ENCODE data around the gene CDC42SE1. TPM values are rescaled to one million over a fixed set of nuclear protein-coding genes. Genes with fewer than 3 reads are reported as not detected.

CDC42SE1 gene
- total RNA-seq, 2 experiments from 2014 or later = 86.5 to 92.8 TPM

DNA sequence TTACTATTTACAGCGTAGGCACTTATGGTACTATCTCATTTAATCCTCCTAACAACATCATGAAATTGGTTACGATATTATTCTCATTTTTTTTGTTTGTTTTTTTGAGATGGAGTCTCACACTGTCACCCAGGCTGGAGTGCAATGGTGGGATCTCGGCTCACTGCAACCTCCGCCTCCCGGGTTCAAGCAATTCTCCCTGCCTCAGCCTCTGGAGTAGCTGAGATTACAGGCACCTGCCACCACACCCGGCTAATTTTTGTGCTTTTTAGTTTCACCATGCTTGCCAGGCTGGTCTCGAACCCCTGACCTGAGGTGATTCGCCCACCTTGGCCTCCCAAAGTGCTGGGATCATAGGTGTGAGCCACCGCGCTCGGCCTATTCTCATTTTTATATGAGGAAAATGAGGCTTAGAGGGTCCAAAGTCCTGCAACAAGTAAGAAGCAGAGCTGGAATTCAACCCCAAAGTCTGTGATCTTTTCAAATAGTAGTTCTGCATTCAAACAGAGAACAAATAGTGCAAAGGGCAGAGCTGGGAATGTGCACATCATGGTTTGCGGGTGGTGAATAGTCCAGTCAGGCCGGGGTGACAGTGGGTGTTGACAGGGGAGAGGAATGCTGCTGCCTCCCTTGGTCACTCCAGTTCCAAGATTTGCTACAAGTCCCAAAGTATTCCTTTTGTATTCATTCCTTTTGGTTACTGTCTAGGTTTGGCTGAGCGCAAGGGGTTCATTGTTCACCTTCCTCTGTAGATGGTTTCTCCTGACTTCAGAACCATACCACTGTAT lies 46.5 kb downstream of the CDC42SE1 start:
- H3K27ac Mint-ChIP-seq = no peak overlapping the region
- ChIA-PET POLR2A (interaction anchor here (0.7 kb wide), 1 partner anchor 18 kb away, joined by 3 read pairs; no protein-coding TSS in a partner anchor), CTCF (interaction anchor here (0.7 to 3.9 kb wide), 7 partner anchors 11 to 628 kb away, joined by 3 to 14 read pairs (median 5); partner anchors contain the start of gene TNFAIP8L2)
- H3K27me3 Mint-ChIP-seq = no peaks in the 10 kb centered on the region
- H3K4me1 Mint-ChIP-seq (ENCODE audit: low read depth) = peaks cover 38% of the 10 kb centered on the region
- ATAC-seq (no peak), DNase-seq (no peak)
- no peak overlapping the region for H3K4me3 Mint-ChIP-seq
- TF ChIP-seq, protein P1, sequence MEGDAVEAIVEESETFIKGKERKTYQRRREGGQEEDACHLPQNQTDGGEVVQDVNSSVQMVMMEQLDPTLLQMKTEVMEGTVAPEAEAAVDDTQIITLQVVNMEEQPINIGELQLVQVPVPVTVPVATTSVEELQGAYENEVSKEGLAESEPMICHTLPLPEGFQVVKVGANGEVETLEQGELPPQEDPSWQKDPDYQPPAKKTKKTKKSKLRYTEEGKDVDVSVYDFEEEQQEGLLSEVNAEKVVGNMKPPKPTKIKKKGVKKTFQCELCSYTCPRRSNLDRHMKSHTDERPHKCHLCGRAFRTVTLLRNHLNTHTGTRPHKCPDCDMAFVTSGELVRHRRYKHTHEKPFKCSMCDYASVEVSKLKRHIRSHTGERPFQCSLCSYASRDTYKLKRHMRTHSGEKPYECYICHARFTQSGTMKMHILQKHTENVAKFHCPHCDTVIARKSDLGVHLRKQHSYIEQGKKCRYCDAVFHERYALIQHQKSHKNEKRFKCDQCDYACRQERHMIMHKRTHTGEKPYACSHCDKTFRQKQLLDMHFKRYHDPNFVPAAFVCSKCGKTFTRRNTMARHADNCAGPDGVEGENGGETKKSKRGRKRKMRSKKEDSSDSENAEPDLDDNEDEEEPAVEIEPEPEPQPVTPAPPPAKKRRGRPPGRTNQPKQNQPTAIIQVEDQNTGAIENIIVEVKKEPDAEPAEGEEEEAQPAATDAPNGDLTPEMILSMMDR (IDR thresholded peaks at IDR 0.05) = no peak
- peaks cover 3% of the 10 kb centered on the region for H3K36me3 Mint-ChIP-seq (ENCODE audit: low read depth)
- no peaks in the 10 kb centered on the region for H3K9me3 Mint-ChIP-seq
- intact Hi-C loops (cut with micrococcal nuclease) = no loop called here

DNA sequence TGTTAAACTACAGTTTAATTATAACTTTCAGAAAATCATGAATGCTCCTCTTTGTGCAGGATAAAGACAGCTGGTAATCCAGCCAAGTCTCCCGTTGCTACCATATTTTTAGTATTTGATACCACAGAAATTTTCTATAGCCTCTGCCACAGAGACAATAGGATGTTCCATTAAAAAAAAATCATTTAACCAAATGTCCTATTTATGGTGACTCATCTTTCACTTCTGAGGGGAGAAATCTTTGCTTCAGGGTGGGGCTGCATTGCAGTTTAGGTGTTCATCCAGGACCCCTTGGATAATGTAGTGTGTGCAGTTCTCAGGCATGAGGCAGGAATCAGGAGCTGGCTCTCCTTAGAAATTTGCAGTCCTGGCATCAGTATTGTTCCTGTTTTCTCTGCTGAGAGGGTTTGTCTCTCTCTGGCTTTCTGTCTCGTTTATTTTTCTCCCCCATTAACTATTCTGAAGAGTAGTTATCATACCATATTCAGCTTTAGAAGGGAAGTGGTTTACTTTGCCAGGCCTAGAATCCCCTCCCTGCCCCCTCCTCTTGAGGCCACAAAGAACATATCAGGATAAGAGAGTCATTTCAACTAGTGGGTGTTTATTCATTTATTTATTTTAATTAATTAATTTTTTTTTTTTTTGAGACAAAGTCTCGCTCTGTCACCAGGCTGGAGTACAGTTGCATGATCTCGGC lies 48.1 kb downstream of the CDC42SE1 start:
- Mint-ChIP-seq H3K27me3 (no peaks in the 10 kb centered on the region), H3K4me1 (ENCODE audit: low read depth) (peaks cover 54% of the 10 kb centered on the region), H3K9me3 (no peaks in the 10 kb centered on the region), H3K27ac (peak overlapping the region; percentile 59), H3K4me3 (no peak overlapping the region), H3K36me3 (ENCODE audit: low read depth) (peaks cover 3% of the 10 kb centered on the region)
- ChIA-PET CTCF (interaction anchor here (0.6 to 3.9 kb wide), 8 partner anchors 9 to 270 kb away, joined by 3 to 18 read pairs (median 4); partner anchors contain the start of genes C1orf56 and TNFAIP8L2), POLR2A (interaction anchor here (0.6 to 1.6 kb wide), 5 partner anchors 9 to 238 kb away, joined by 3 to 5 read pairs (median 3); no protein-coding TSS in a partner anchor)
- intact Hi-C loops (cut with micrococcal nuclease) = no loop called here
- ATAC-seq (no peak), DNase-seq (no peak)
- TF ChIP-seq, protein P1 (IDR thresholded peaks at IDR 0.05) = no peak

DNA sequence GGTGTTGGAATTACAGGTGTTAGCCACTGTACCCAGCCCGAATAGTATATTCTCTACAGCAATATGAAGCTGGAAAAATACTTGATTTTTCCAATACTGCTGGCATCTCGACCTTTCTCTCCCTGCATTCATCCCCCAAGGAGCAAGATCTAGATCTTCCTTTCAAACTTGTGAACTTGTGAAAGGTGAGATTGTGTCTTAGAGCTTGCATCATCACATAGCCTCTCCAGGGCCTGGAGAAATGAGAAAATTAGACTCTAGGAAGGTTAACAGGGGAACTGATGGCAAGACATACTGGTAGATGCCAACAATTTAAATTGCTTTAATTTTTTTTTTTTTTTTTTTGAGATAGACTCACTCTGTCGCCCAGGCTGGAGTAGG lies 49.1 kb downstream of the CDC42SE1 start:
- TF ChIP-seq, protein P1 (IDR thresholded peaks at IDR 0.05) = no peak
- intact Hi-C loops (cut with micrococcal nuclease) = no loop called here
- no peaks in the 10 kb centered on the region for H3K27me3 Mint-ChIP-seq
- peaks cover 62% of the 10 kb centered on the region for H3K4me1 Mint-ChIP-seq (ENCODE audit: low read depth)
- CTCF ChIA-PET = interaction anchor here (0.6 to 3.9 kb wide), 4 partner anchors 14 to 271 kb away, joined by 3 to 18 read pairs (median 8); partner anchors contain the start of gene C1orf56
- H3K36me3 Mint-ChIP-seq (ENCODE audit: low read depth) = peaks cover 3% of the 10 kb centered on the region
- ATAC-seq = no peak
- DNase-seq = no peak
- no peaks in the 10 kb centered on the region for H3K9me3 Mint-ChIP-seq
- H3K27ac Mint-ChIP-seq = no peak overlapping the region
- POLR2A ChIA-PET = interaction anchor here (1.6 kb wide), 1 partner anchor 11 kb away, joined by 3 read pairs; no protein-coding TSS in a partner anchor
- H3K4me3 Mint-ChIP-seq = no peak overlapping the region

DNA sequence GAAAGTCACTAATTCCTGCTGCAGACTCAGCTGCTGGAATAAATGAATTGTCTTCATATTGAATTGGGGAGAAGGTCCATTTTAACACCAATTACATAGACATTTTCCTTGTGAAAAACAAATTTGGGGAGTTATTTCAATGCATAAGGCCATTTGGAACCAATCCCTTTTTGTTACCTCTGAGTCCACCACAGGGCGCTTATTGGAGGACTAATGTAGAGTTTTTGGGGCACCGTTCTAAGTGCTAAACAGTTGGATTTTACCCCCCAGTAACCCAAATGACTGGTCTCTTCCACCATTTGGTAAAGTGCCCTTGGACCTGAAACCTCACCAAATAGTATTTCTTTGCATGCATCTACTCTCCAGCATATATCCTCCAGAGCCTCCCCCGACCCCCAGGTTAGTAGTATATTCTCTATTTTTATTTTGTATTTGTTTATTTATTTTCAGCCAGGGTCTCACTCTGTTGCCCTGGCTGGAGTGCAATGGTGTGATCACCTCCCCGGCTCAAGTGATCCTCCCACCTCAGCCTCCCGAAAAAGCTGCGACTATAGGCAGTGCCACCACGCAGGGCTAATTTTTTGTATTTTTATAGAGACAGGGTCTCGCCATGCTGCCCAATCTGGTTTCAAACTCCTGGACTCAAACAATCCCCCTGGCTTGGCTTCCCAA lies 49.6 kb downstream of the CDC42SE1 start:
- ATAC-seq = no peak
- DNase-seq = no peak
- TF ChIP-seq, protein P1 (IDR thresholded peaks at IDR 0.05) = no peak
- Mint-ChIP-seq H3K36me3 (ENCODE audit: low read depth) (peaks cover 3% of the 10 kb centered on the region), H3K27me3 (no peaks in the 10 kb centered on the region), H3K9me3 (no peaks in the 10 kb centered on the region), H3K27ac (peak overlapping the region; percentile 98), H3K4me1 (ENCODE audit: low read depth) (peaks cover 64% of the 10 kb centered on the region), H3K4me3 (peak overlapping the region; percentile 98)
- CTCF ChIA-PET = interaction anchor here (2.9 to 3.9 kb wide), 2 partner anchors 14 to 15 kb away, joined by 14 to 18 read pairs; no protein-coding TSS in a partner anchor
- intact Hi-C loops (cut with micrococcal nuclease) = loop anchor here (5.0 kb wide), 1 partner anchor 147 kb away; the partner anchor contains the start of gene TNFAIP8L2
- POLR2A ChIA-PET = no interaction called here

Data from activated CD8-positive, alpha-beta T cell treated with anti-CD3 and anti-CD28 coated beads for 36 hours (primary cell).